ENCODE measurements around the gene SLC10A2. TPM values are rescaled to one million over a fixed set of nuclear protein-coding genes. Genes with fewer than 3 reads are reported as not detected.

SLC10A2 gene
- total RNA-seq, 4 donors from 2014 or later: 0.13 TPM; not detected in 3

DNA sequence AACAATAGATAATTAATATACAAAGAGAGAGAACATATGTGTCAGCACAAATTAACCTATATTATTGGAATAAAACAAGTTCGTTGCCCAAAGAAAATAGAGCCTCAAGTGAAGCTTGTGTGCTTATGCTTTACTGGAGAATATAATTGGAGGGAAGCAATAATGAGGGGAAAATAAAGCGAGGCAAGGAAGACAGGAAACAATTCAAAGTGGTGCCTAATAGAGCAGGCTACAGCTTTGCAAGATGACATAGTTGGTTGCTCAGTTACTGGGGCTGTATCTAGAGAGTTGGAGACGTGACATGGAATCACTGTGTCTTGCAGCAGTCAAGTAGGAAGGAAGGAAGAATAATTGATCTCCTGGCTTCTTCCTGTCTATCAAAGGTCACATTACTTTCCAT is 21.1 kb upstream of the SLC10A2 start:
- intact Hi-C loops (cut with DNase I; ENCODE audit: low total_unique reads): no loop called here
- DNase-seq (ENCODE audit: low spot score in 2 of 2): no peak
- 68 to 83% methylated on average over 3 of the region's 3 CpGs for WGBS, 2 donors
- no peak overlapping the region for H3K4me3 ChIP-seq (ENCODE audit: low read depth, poor library complexity, severe bottlenecking)
- TF ChIP-seq POLR2A (IDR thresholded peaks at IDR 0.05): no peak
- TF ChIP-seq, protein P1, sequence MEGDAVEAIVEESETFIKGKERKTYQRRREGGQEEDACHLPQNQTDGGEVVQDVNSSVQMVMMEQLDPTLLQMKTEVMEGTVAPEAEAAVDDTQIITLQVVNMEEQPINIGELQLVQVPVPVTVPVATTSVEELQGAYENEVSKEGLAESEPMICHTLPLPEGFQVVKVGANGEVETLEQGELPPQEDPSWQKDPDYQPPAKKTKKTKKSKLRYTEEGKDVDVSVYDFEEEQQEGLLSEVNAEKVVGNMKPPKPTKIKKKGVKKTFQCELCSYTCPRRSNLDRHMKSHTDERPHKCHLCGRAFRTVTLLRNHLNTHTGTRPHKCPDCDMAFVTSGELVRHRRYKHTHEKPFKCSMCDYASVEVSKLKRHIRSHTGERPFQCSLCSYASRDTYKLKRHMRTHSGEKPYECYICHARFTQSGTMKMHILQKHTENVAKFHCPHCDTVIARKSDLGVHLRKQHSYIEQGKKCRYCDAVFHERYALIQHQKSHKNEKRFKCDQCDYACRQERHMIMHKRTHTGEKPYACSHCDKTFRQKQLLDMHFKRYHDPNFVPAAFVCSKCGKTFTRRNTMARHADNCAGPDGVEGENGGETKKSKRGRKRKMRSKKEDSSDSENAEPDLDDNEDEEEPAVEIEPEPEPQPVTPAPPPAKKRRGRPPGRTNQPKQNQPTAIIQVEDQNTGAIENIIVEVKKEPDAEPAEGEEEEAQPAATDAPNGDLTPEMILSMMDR (IDR thresholded peaks at IDR 0.05): no peak

DNA sequence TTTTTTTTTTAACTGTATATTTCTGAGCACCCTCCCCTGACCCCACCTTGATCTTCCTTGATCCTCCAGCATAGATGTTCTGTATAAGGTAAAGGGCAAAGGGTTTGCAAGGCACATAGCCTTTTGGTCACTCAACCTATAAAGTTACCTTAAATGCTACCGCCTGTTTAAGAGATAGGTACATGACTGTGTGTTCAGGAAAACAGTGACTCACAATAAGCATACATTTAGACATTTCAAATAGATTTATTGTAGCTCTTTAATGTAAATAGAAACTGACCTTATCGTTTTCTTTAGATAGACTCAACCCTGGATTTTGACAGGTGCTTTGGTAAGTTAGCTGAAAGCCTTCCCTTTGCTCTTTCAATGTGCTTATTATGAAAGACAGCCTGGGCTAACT is 15.2 kb upstream of the SLC10A2 start:
- intact Hi-C loops (cut with DNase I; ENCODE audit: low total_unique reads): no loop called here
- TF ChIP-seq, protein P1 (IDR thresholded peaks at IDR 0.05): no peak
- TF ChIP-seq POLR2A (IDR thresholded peaks at IDR 0.05): no peak
- WGBS, 2 donors: 65 to 66% methylated on average over 2 of the region's 2 CpGs
- no peak for DNase-seq (ENCODE audit: low spot score in 2 of 2)
- no peak overlapping the region for H3K4me3 ChIP-seq (ENCODE audit: low read depth, poor library complexity, severe bottlenecking)

DNA sequence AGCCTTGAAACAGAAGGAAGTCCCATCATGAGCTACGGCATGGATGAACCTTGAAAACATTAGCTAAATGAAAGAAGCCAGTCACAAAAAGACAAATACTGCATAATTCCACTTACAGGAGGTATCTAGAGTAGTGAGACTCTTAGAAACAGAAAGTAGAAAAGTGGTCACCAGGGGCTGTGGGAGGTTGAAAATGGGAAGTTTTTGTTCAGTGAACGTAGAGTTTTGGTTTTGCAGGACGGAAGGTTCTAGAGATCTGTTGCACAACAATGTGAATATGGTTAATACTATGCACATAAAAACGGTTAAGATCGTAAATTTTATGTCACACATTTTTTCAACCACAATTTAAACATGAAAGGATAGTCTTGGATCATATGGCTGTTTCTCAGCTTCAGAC is 11.9 kb upstream of the SLC10A2 start:
- WGBS, 2 donors: 78 to 80% methylated on average over 5 of the region's 5 CpGs
- intact Hi-C loops (cut with DNase I; ENCODE audit: low total_unique reads): no loop called here

DNA sequence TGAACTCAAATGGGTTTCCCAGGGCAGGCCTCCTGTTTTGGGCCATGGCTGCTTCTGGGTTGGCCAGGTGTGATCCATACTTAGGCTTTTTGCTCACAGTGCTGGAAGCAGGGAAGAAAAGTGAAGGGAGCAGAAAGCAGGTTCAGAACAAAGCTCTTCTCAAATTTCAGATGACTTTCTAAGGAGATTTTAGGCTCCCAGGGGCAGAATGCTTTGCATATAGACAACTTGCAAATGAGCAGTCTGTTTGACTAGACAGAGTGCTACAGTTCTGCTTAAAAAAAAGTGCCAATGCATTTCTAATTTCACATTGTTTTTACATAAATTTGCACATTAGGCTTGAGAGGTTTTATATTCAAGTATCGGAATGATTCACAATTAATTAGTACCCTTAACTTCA is 2.6 kb upstream of the SLC10A2 start:
- no peak for TF ChIP-seq POLR2A (IDR thresholded peaks at IDR 0.05)
- TF ChIP-seq, protein P1 (IDR thresholded peaks at IDR 0.05): no peak
- 90 to 95% methylated on average over 1 of the region's 1 CpG for WGBS, 2 donors
- H3K4me3 ChIP-seq (ENCODE audit: low read depth, poor library complexity, severe bottlenecking): no peak overlapping the region
- intact Hi-C loops (cut with DNase I; ENCODE audit: low total_unique reads): no loop called here
- no peak for DNase-seq (ENCODE audit: low spot score in 2 of 2)

More for the DNA sequence above, 11.9 kb upstream of the SLC10A2 start:
- no peak for DNase-seq (ENCODE audit: low spot score in 2 of 2)
- no peak overlapping the region for H3K4me3 ChIP-seq (ENCODE audit: low read depth, poor library complexity, severe bottlenecking)
- TF ChIP-seq POLR2A (IDR thresholded peaks at IDR 0.05): no peak
- TF ChIP-seq, protein P1 (IDR thresholded peaks at IDR 0.05): no peak

DNA sequence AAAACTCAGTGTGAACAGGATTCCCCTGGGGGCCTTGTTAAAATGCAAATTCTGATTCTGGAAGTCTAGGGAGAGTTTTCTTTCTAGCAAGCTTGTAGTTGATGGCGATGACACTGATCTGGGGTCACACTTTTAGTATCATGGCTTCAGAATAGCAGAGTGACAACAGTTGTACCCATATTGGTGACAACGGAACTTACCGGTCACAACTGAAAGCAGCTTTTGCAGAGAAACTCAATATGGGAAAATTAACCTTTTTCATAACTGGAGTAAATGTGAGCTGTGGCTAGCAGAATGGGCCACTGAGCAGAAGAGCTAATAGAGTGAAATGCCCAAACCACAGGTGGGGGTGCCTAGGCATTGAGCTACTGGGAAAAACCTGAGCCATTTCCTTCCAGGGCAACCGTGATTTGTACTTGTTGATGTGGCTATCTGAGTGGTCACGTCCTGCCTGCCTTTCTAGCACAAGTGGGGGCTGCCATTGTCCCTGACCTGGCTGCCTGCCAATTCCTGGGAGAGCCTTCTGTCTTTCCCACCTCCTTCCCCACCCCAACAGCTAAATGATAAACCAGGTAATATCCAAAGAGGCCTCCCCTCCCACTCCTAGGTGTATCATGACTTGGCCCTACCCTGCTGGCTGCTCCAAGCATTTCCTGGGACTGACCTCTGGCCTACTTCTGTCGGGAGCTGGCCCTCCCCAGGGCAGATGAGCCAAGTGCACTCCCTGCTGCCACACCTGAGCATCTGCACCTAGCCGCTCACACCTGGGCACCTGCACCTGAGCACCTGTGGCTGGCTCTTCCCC is 1.7 kb upstream of the SLC10A2 start:
- TF ChIP-seq, protein P1 (IDR thresholded peaks at IDR 0.05): no peak
- TF ChIP-seq POLR2A (IDR thresholded peaks at IDR 0.05): no peak
- 68 to 71% methylated on average over 7 of the region's 7 CpGs for WGBS, 2 donors
- intact Hi-C loops (cut with DNase I; ENCODE audit: low total_unique reads): no loop called here
- no peak for DNase-seq (ENCODE audit: low spot score in 2 of 2)
- no peak overlapping the region for H3K4me3 ChIP-seq (ENCODE audit: low read depth, poor library complexity, severe bottlenecking)

Measured in lower leg skin (tissue), 4 donors.